Activated CD4-positive, alpha-beta T cell treated with anti-CD3 and anti-CD28 coated beads for 48 hours (primary cell): ENCODE results near the gene HMGCS1.
A peak's percentile ranks its signal among the peaks of the same experiment; 100 is the strongest.
"Not testable (repeated sequence)": the region's sequence is repeated elsewhere in the genome, so short reads cannot be mapped to it uniquely, and the experiment has no call there.

Experiments used
- DNase-seq: peaks from one replicate; pipeline ENCODE4 v3.0.0-alpha.2; 2020

The HMGCS1 gene

DNA sequence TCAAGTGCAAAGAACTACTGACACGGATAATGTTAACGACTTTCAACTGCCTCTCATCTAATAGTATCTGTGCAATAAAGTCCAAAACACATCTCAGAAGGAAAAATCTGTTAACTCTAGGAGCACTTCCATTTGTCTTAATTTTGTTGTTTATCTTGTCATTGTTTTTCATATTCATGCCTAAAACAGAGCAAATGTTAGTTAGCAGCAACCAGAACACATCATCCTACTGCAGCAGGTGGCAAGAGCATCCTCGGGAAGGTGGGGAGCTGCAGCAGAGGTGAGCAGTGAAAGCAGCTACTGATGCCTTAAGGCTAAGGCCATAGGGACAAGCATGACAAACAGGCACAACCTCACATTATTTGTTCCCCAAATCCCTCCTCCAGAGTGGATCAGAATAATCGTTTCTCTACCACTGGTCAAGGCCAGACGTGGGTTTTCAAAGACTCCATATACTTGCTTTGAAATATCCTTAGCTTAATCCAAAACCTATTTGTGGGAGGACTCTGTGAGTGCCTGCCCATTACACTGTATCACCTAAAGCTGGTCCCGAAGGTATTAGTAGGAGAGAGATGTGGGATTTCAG is 1.0 kb downstream of the HMGCS1 start:
- no peak for DNase-seq

DNA sequence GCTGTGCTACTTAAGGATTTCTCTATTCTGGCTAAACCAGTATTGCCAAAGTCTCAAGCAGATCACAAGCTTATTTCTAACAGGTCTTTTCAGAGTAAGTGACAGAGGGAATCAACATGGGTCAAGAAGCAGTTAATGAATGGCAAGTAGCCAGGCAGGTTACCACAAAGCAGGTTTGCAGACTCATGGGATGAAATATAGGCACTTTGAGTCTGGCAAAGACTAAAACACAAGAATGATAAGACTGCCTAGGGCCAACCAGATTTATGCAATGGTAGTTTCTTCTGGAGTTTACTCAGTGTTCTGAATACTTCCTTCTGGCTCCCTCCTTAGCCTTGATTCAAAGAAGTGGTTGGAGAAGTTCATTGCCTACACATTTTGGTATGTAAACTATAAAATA is 3.6 kb downstream of the HMGCS1 start:
- no peak for DNase-seq

- no peak for DNase-seq
These were observed 4.1 kb downstream of the HMGCS1 start for GRCh38 chr5:43309122-43309521.

DNA sequence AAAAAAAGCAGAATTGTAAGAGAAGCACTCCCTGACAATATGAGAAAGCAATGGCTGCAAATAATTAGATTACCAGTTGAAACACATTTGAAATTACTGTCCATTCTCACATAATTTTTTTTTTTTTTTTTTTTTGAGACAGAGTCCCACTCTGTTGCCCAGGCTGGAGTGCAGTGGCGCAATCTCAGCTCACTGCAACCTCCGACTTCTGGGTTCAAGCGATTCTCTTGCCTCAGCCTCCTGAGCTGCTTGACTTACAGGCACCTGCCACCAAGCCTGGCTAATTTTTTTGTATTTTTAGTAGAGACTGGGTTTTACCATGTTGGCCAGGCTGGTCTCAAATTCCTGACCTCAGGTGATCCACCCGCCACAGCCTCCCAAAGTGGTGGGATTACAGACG is 6.3 kb downstream of the HMGCS1 start:
- not testable (repeated sequence) for DNase-seq

GRCh38 chr5:43305948-43306565 is 7.2 kb downstream of the HMGCS1 start:
- no peak for DNase-seq

GRCh38 chr5:43304525-43304924 is 8.7 kb downstream of the HMGCS1 start:
- no peak for DNase-seq

DNA sequence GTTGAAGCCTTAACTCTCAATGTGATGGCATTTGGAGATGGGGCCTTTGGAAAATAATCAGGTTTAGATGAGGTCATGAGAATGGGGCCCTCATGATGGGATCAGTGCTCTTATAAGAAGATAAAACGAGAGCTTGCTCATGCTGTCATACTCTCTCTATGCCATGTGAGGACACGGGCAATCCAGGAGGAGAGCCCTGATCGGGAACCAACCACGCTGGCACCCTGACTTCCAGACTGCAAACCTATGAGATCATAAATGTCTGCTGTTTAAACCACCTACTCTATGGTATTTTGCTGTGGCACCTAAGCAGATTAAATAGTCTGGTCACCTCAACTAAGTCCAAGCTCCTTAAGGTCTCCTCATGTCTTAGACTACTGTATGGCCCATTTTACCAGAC is 10.0 kb downstream of the HMGCS1 start:
- DNase-seq, result no peak

- DNase-seq, result no peak
These were observed 10.7 kb downstream of the HMGCS1 start for GRCh38 chr5:43302481-43302880.

DNA sequence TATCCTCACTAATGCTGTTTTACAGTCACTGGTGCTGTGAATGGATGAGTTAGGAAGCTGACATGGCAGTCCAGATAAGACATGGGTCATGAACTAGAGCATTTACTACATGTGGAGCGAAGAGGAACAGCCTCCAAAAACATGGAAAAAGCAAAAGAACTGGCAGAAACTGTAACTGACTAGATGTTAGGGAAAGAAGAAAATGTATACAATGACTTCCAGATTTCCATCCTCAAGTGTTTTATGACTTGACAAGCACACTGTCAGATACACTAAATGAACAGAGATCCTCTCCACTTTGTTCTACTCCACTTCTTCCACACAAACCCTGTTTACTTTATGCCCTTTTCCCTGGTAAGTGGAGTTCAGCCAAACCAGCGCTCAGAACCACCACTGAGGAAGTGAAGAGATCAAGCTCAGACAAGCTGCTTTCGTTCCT is 11.5 kb downstream of the HMGCS1 start:
- no peak for DNase-seq

- DNase-seq, result no peak
These were observed 13.1 kb downstream of the HMGCS1 start for GRCh38 chr5:43300112-43300511.

- DNase-seq, result no peak
These were observed 14.8 kb downstream of the HMGCS1 start for GRCh38 chr5:43298443-43298842.

DNA sequence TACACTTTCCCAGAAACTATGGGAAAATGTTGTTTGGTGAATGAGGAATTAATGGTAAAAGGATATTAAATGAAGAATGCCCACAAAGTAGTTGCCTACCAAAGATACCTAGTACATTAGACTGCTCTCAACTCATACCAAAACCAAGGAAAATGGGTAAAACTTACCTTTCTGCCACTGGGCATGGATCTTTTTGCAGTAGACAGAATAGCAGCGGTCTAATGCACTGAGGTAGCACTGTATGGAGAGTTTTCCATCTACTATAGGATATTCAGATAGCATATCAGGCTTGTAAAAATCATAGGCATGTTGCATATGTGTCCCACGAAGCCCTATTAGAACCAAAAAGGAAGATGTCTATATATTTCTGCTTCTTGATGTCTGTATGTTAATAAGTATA is 16.4 kb downstream of the HMGCS1 start:
- no peak for DNase-seq

DNA sequence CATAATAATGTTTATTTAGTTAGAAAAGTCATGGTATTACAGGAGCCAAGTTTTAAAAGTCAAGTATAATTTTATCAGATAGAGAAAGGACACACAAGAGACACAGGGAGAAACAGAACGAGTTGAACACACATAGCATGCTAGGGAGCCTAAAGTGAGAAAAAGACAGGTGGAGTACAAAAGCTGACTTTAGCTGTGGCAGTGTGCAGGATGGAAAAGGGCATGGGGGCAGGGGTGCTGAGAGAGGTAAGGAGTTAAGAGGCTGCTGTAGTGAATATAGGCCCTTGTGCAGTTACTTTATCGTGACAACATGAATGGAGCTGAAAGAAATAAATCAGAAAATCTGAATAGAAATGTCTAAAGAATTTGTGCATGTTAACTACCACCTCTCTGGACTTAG is 18.0 kb downstream of the HMGCS1 start:
- DNase-seq, result no peak

- no peak for DNase-seq
These were observed 19.0 kb downstream of the HMGCS1 start for GRCh38 chr5:43294226-43294625.

GRCh38 chr5:43290726-43291125 is 22.5 kb downstream of the HMGCS1 start:
- DNase-seq, result no peak

DNA sequence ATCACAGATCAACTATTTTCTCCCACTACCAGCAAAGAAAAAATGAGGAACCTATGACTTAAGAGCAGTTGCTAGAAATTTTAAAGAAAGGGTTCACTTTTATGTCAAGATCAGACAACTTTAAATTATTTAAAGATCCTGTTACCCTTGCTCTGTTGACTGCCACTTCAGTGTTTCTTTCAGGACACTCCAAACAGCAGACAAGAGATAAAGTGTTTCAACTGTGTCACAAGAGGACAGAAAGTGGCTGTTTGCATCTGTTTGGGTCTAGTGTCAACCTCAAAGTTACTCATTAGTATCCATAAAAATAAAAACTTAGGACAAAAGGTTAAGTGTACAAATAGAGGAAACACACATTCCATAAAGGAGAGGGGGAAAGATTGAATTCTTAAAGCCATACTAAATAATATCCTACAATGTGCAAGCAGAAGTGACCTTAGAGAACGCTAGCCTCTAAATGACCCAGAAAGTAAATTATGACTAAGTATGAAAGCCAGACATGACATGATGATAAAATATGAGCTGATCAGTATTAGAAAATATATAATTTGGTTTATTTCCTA is 24.9 kb downstream of the HMGCS1 start:
- no peak for DNase-seq

GRCh38 chr5:43287493-43287892 is 25.7 kb downstream of the HMGCS1 start:
- DNase-seq, result no peak

DNA sequence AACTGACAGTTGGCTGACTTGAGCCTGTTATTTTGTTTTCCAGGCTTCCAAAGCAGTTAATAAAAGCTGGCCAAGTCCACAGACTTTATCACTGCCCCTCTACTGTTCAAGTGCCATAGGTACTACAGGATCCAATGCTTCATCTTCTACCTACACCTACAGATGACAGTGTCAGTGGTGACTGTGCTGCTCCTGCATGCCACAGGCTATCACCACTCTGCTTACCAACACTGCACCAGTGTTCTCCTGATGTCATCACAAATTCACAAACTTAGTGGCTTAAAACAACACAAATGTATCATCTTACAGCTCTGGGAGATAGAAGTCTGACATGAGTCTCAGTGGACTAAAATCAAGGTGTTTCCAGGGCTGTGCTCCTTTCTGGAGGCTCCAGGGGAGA is 26.6 kb downstream of the HMGCS1 start:
- DNase-seq, result no peak

DNA sequence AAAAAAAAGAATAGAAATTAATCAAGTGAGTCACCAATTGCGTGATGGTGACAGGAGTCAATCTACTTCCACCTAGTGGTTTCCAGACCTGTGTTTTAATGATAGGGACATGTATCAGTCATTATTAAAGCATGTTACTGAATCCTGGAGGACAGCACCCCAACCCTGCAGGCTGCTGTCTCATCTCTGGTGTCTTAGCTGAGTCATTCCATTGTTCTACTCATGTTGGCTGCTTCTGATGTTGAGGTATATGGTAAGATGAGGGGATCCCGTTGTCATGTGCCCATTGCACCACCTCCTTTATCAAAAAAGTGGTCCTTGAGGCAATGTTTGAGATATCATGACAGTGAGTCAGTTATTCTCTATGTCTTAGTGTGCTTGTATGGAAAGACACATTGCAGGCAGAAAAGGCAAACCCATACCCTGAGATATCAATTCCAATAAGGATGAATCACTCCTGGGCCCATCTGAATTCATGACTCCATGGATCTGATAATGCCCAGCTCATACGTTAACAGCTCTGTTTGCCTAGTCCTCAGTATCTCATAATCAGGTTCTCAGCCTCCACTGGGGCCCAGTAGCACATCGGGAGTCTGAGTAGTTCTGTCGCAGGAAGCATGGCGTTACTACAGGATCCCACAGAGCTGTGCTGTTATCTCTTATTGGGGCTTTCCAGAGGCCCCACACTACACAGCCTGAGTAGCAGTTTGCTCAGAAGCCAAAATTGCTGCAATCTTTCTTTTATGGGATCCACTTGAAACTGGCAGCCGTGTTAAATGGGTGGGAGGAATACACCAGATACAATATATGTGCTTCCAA is 31.2 kb downstream of the HMGCS1 start:
- DNase-seq, result peak; percentile 37

DNA sequence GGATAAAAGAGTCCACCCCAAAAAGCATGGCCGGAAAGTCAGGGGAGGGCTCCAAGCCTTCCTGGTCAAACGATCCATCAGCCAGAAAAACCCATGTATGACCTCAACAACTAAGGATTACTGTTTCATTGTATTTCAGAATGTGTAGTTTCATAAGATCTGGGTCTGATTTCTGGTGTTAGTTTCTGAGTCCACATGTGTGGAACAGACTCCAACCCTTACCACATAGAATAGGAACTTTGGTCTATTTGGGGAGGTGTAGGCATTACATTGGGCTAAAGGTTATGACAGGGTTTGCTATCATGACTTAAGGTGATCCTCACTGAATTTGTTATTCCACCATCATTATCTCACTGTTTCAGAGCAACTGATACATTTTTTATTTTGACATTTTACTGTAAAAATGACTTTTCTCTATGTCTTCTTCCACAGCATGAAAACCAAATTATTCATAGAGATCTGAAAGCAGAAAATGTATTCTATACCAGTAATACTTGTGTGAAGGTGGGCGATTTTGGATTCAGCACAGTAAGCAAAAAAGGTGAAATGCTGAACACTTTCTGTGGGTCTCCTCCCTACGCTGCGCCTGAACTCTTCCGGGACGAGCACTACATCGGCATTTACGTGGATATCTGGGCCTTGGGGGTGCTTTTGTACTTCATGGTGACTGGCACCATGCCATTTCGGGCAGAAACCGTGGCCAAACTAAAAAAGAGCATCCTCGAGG is 33.5 kb downstream of the HMGCS1 start:
- DNase-seq, result no peak

- DNase-seq, result no peak
These were observed 37.8 kb downstream of the HMGCS1 start for GRCh38 chr5:43275391-43275790.

- DNase-seq, result no peak
These were observed 38.6 kb downstream of the HMGCS1 start for GRCh38 chr5:43274435-43275114.

- no peak for DNase-seq
These were observed 39.7 kb downstream of the HMGCS1 start for GRCh38 chr5:43273552-43273951.
